H9 (cell line): ENCODE measurements around the gene ADGRB3. TPM values are rescaled to one million over a fixed set of nuclear protein-coding genes. Genes with fewer than 3 reads are reported as not detected.

ENCODE experiments used
- DNase-seq: peaks from one replicate; pipeline ENCODE4 v3.0.0-alpha.2; 2017
- H2AFZ ChIP-seq: one replicate; pipeline ENCODE4 v1.6.1; 2013; ENCODE audit warnings: mild to moderate bottlenecking, low read length, control low read depth, moderate library complexity
- H2AK5ac ChIP-seq: 2 replicates; pipeline ENCODE4 v1.6.1; 2013; ENCODE audit warnings: low read length, control low read depth, mixed read lengths; ENCODE audit not compliant: insufficient read length
- H2BK120ac ChIP-seq: one replicate; pipeline ENCODE4 v1.6.1; 2013; ENCODE audit warnings: low read depth, mild to moderate bottlenecking, low read length, control low read depth, inconsistent platforms; ENCODE audit not compliant: poor library complexity, severe bottlenecking
- H2BK12ac ChIP-seq: 2 replicates; pipeline ENCODE4 v1.6.1; 2013; ENCODE audit warnings: low read length, control low read depth, mixed read lengths, low read depth; ENCODE audit not compliant: insufficient read length
- H2BK15ac ChIP-seq: 2 replicates; pipeline ENCODE4 v1.6.1; 2013; ENCODE audit warnings: low read depth, low read length, control low read depth
- H2BK20ac ChIP-seq: one replicate; pipeline ENCODE4 v1.6.1; 2013; ENCODE audit warnings: low read depth, mild to moderate bottlenecking, low read length, control low read depth, inconsistent platforms; ENCODE audit not compliant: poor library complexity, severe bottlenecking
- H2BK5ac ChIP-seq: 2 replicates; pipeline ENCODE4 v1.6.1; 2013; ENCODE audit warnings: low read length, control low read depth, mixed read lengths; ENCODE audit not compliant: insufficient read length
- H3K14ac ChIP-seq: 2 replicates; pipeline ENCODE4 v1.6.1; 2013; ENCODE audit warnings: low read length, control low read depth; ENCODE audit not compliant: insufficient read depth
- H3K18ac ChIP-seq: 2 replicates; pipeline ENCODE4 v1.6.1; 2013; ENCODE audit warnings: low read depth, mild to moderate bottlenecking, mixed read lengths, low read length, control low read depth; ENCODE audit not compliant: insufficient read length
- H3K23ac ChIP-seq: 2 replicates; pipeline ENCODE4 v1.6.1; 2013; ENCODE audit warnings: low read length, control low read depth, mixed read lengths, low read depth; ENCODE audit not compliant: insufficient read length
- H3K23me2 ChIP-seq: 2 replicates; pipeline ENCODE4 v1.6.1; 2013; ENCODE audit warnings: low read depth, mild to moderate bottlenecking, mixed read lengths, low read length, control low read depth; ENCODE audit not compliant: insufficient read length, poor library complexity, severe bottlenecking
- H3K27ac ChIP-seq: 2 replicates; pipeline ENCODE4 v1.5.1; 2013; ENCODE audit warnings: low read length, control low read depth, mixed read lengths, low read depth; ENCODE audit not compliant: insufficient read length
- H3K27me3 ChIP-seq: 2 replicates; pipeline ENCODE4 v1.6.1; 2013; ENCODE audit warnings: low read length, control low read depth, inconsistent platforms; ENCODE audit not compliant: insufficient read depth
- H3K4ac ChIP-seq: 2 replicates; pipeline ENCODE4 v1.6.1; 2013; ENCODE audit warnings: low read depth, mild to moderate bottlenecking, control low read depth, inconsistent platforms, low read length, moderate library complexity
- H3K4me1 ChIP-seq: 2 replicates; pipeline ENCODE4 v1.6.1; 2013; ENCODE audit warnings: low read length, control low read depth, inconsistent platforms; ENCODE audit not compliant: insufficient read depth
- H3K4me2 ChIP-seq: 2 replicates; pipeline ENCODE4 v1.6.1; 2013; ENCODE audit warnings: low read length, control low read depth, mixed read lengths; ENCODE audit not compliant: insufficient read length, insufficient read depth
- H3K56ac ChIP-seq: 2 replicates; pipeline ENCODE4 v1.6.1; 2013; ENCODE audit warnings: low read depth, mild to moderate bottlenecking, mixed read lengths, low read length, control low read depth; ENCODE audit not compliant: insufficient read length
- H3K79me1 ChIP-seq: 2 replicates; pipeline ENCODE4 v1.6.1; 2013; ENCODE audit warnings: low read depth, mild to moderate bottlenecking, moderate library complexity, low read length, control low read depth, inconsistent platforms; ENCODE audit not compliant: insufficient read depth, poor library complexity, severe bottlenecking
- H3K79me2 ChIP-seq: 2 replicates; pipeline ENCODE4 v1.6.1; 2013; ENCODE audit warnings: low read length, control low read depth, inconsistent platforms; ENCODE audit not compliant: insufficient read depth
- H3K9ac ChIP-seq: 2 replicates; pipeline ENCODE4 v1.6.1; 2013; ENCODE audit warnings: low read length, control low read depth, mixed read lengths; ENCODE audit not compliant: insufficient read length; ENCODE audit errors: extremely low read depth
- H3K9me3 ChIP-seq: one replicate; pipeline ENCODE4 v1.6.1; 2013; ENCODE audit warnings: low read depth, low read length, inconsistent platforms; ENCODE audit not compliant: control insufficient read depth
- H3T11ph ChIP-seq: one replicate; pipeline ENCODE4 v1.6.1; 2013; ENCODE audit warnings: mild to moderate bottlenecking, low read length, control low read depth, inconsistent platforms
- H4K20me1 ChIP-seq: one replicate; pipeline ENCODE4 v1.6.1; 2013; ENCODE audit not compliant: control insufficient read depth, insufficient read length, insufficient read depth
- H4K5ac ChIP-seq: 2 replicates; pipeline ENCODE4 v1.6.1; 2013; ENCODE audit warnings: low read depth, mild to moderate bottlenecking, mixed read lengths, low read length, control low read depth; ENCODE audit not compliant: insufficient read length
- H4K8ac ChIP-seq: replicated peaks from 2 replicates; pipeline ENCODE4 v1.6.1; 2013; ENCODE audit warnings: low read length, control low read depth, mixed read lengths, low read depth; ENCODE audit not compliant: insufficient read length
- H4K91ac ChIP-seq: 2 replicates; pipeline ENCODE4 v1.6.1; 2013; ENCODE audit warnings: low read depth, mild to moderate bottlenecking, moderate library complexity, mixed read lengths, low read length, control low read depth; ENCODE audit not compliant: insufficient read length
- H3K27ac Mint-ChIP-seq, 3 experiments: 2 replicates in 2 of 3; 3 replicates in 1 of 3; pipeline ENCODE4 v1.8.0; 2020 to 2021; ENCODE audit warnings: mixed read lengths in 3 of 3, mild to moderate bottlenecking in 1 of 3, moderate library complexity in 1 of 3
- H3K27me3 Mint-ChIP-seq: 2 replicates; pipeline ENCODE4 v1.8.0; 2021; ENCODE audit warnings: low read depth, mild to moderate bottlenecking, moderate library complexity, mixed read lengths
- H3K36me3 Mint-ChIP-seq, 3 experiments: 2 replicates in 2 of 3; 3 replicates in 1 of 3; pipeline ENCODE4 v1.8.0; 2020 to 2021; ENCODE audit warnings: low read depth in 3 of 3, mixed read lengths in 3 of 3; ENCODE audit not compliant: insufficient read depth in 1 of 3
- H3K4me1 Mint-ChIP-seq, 2 experiments: 2 replicates each; pipeline ENCODE4 v1.8.0; 2020; ENCODE audit warnings: mixed read lengths in 2 of 2
- H3K4me3 Mint-ChIP-seq, 2 experiments: 2 replicates in 1 of 2; 3 replicates in 1 of 2; pipeline ENCODE4 v1.8.0; 2020 to 2021; ENCODE audit warnings: mild to moderate bottlenecking in 2 of 2, mixed read lengths in 2 of 2, moderate library complexity in 1 of 2
- H3K9me3 Mint-ChIP-seq, 2 experiments: 2 replicates in 1 of 2; 3 replicates in 1 of 2; pipeline ENCODE4 v1.8.0; 2020; ENCODE audit warnings: mild to moderate bottlenecking in 2 of 2, mixed read lengths in 2 of 2, moderate library complexity in 1 of 2
- WGBS: extraction: QIAGEN DNeasy Blood & Tissue Kit; methylation state at CpG from one replicate; pipeline ENCODE4 v1.1.7; 2013; ENCODE audit warnings: missing lambda C conversion rate, low lambda C conversion rate, mixed read lengths; ENCODE audit not compliant: insufficient read length; ENCODE audit errors: extremely low coverage; 5-methylcytosine and 5-hydroxymethylcytosine counted together
- total RNA-seq: library from RNA; stranded (reverse); gene quantifications from 2 replicates; pipeline ENCODE4 v1.2.1, GENCODE V29; 2021
- TF ChIP-seq, protein P1 (sequence below): fragments of 200-600 bp; sonication (generic); conservative IDR thresholded peaks from 3 replicates; pipeline ENCODE4 v1.8.0; 2021; ENCODE audit warnings: antibody characterized with exemption, mild to moderate bottlenecking

ADGRB3 gene
- total RNA-seq, 1 experiment from 2014 or later = 0.37 TPM

DNA sequence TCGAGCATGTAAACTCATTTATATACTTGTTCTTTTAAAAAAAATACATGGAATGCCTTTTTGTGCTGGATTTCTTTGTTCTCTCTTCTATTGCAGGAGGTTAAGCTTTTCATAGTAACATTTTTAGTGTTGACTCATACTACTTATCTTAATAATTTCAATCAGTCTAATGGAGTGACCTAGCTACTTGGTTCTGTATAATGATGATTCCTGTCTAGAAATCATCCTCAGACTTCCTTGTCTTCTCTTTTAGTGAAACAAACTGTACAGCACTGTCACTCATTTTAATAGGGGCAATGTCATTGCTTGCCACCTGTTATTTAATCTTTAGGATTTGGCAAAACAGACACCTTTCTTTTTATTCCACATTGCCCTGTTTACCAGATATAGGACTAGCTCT lies 62.3 kb downstream of the ADGRB3 start:
- H4K20me1 ChIP-seq = no peaks in the 10 kb centered on the region
- H3K4me2 ChIP-seq = no peak overlapping the region
- Mint-ChIP-seq H3K4me3 (no peak overlapping the region), H3K36me3 (no peaks in the 10 kb centered on the region), H3K27me3 (no peaks in the 10 kb centered on the region), H3K27ac (no peak overlapping the region), H3K4me1 (peaks cover 4 to 7% of the 10 kb centered on the region in 2 experiments), H3K9me3 (no peaks in the 10 kb centered on the region)
- no peak overlapping the region for H2AK5ac ChIP-seq
- no peak overlapping the region for H3K27ac ChIP-seq
- no peak overlapping the region for H2BK120ac ChIP-seq
- H2BK12ac ChIP-seq = no peak overlapping the region
- no CpG with 5 or more reads among the region's 1 CpG for whole genome bisulfite sequencing
- TF ChIP-seq, protein P1, sequence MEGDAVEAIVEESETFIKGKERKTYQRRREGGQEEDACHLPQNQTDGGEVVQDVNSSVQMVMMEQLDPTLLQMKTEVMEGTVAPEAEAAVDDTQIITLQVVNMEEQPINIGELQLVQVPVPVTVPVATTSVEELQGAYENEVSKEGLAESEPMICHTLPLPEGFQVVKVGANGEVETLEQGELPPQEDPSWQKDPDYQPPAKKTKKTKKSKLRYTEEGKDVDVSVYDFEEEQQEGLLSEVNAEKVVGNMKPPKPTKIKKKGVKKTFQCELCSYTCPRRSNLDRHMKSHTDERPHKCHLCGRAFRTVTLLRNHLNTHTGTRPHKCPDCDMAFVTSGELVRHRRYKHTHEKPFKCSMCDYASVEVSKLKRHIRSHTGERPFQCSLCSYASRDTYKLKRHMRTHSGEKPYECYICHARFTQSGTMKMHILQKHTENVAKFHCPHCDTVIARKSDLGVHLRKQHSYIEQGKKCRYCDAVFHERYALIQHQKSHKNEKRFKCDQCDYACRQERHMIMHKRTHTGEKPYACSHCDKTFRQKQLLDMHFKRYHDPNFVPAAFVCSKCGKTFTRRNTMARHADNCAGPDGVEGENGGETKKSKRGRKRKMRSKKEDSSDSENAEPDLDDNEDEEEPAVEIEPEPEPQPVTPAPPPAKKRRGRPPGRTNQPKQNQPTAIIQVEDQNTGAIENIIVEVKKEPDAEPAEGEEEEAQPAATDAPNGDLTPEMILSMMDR = no peak
- H3K23me2 ChIP-seq = no peaks in the 10 kb centered on the region
- no peak overlapping the region for H2BK5ac ChIP-seq
- no peaks in the 10 kb centered on the region for H3K4me1 ChIP-seq
- H2BK20ac ChIP-seq = no peak overlapping the region
- H3K56ac ChIP-seq = no peak overlapping the region
- H3K14ac ChIP-seq = no peak overlapping the region
- H3K79me2 ChIP-seq = no peaks in the 10 kb centered on the region
- H3K9ac ChIP-seq = no peak overlapping the region
- no peak overlapping the region for H2BK15ac ChIP-seq
- no peak overlapping the region for H4K8ac ChIP-seq
- no peak overlapping the region for H3T11ph ChIP-seq
- no peak overlapping the region for H3K23ac ChIP-seq
- no peak overlapping the region for H4K91ac ChIP-seq
- no peak overlapping the region for H2AFZ ChIP-seq
- no peak overlapping the region for H4K5ac ChIP-seq
- no peak overlapping the region for H3K4ac ChIP-seq
- no peaks in the 10 kb centered on the region for H3K27me3 ChIP-seq
- no peak overlapping the region for H3K18ac ChIP-seq
- H3K79me1 ChIP-seq = no peaks in the 10 kb centered on the region
- no peaks in the 10 kb centered on the region for H3K9me3 ChIP-seq
- no peak for DNase-seq
